GM18498 (cell line): ENCODE measurements around the gene MRFAP1L1.

Experiments used
- ATAC-seq: cut with Tn5 transposase; IDR thresholded peaks from one replicate; pipeline ENCODE4 v1.9.1; 2021; ENCODE audit warnings: mild to moderate bottlenecking, moderate library complexity; ENCODE audit not compliant: unreplicated experiment

MRFAP1L1 gene

GRCh38 chr4:6665320-6665654 is 44.4 kb downstream of the MRFAP1L1 start:
- ATAC-seq = no peak

GRCh38 chr4:6663596-6664393 is 45.9 kb downstream of the MRFAP1L1 start:
- ATAC-seq = no peak

- no peak for ATAC-seq
Measured at GRCh38 chr4:6662591-6662990, 47.1 kb downstream of the MRFAP1L1 start.

- ATAC-seq = no peak
Measured at GRCh38 chr4:6660430-6660829, 49.2 kb downstream of the MRFAP1L1 start.

- no peak for ATAC-seq
Measured at GRCh38 chr4:6659897-6660296, 49.8 kb downstream of the MRFAP1L1 start.

- no peak for ATAC-seq
Measured at GRCh38 chr4:6658597-6659075, 51.0 kb downstream of the MRFAP1L1 start.

GRCh38 chr4:6658209-6658595 is 51.5 kb downstream of the MRFAP1L1 start:
- no peak for ATAC-seq
